Activated T-helper 2 cell treated with anti-CD3 and anti-CD28 coated beads, Interferon-gamma antibody, Interleukin-2, Interleukin-4, amounts not matched to agents 10 μg/mL and 5 μg/mL and 100 μg/mL, durations not matched to agents 14 hours and 24 hours and 36 hours (primary cell): ENCODE data around the gene SERPINI1. TPM values are rescaled to one million over a fixed set of nuclear protein-coding genes. Genes with fewer than 3 reads are reported as not detected.

Experiments used
- DNase-seq: peaks from one replicate; pipeline ENCODE4 v3.0.0; 2021; ENCODE audit warnings: low spot score
- H3K27ac Mint-ChIP-seq: one replicate; pipeline ENCODE4 v1.8.0; 2021; ENCODE audit warnings: mixed read lengths
- H3K27me3 Mint-ChIP-seq: one replicate; pipeline ENCODE4 v1.8.0; 2021; ENCODE audit warnings: low read depth, mixed read lengths
- H3K36me3 Mint-ChIP-seq: one replicate; pipeline ENCODE4 v1.8.0; 2021; ENCODE audit warnings: low read depth, mixed read lengths
- H3K4me1 Mint-ChIP-seq: one replicate; pipeline ENCODE4 v1.8.0; 2021; ENCODE audit warnings: low read depth, mixed read lengths
- H3K4me3 Mint-ChIP-seq: one replicate; pipeline ENCODE4 v1.8.0; 2021; ENCODE audit warnings: low read depth, mild to moderate bottlenecking, moderate library complexity, mixed read lengths
- H3K9me3 Mint-ChIP-seq: one replicate; pipeline ENCODE4 v1.8.0; 2021; ENCODE audit warnings: mixed read lengths
- intact Hi-C: fragments of 100-400 bp; cut with micrococcal nuclease; formaldehyde crosslinking; loops from one replicate; pipeline ENCODE4 v1.15.1; 2023
- total RNA-seq: library from RNA; stranded (reverse); gene quantifications from 2 replicates; pipeline ENCODE4 v1.2.3, GENCODE V29; 2022

SERPINI1 gene
- total RNA-seq, 1 donor from 2014 or later = 0.46 TPM

DNA sequence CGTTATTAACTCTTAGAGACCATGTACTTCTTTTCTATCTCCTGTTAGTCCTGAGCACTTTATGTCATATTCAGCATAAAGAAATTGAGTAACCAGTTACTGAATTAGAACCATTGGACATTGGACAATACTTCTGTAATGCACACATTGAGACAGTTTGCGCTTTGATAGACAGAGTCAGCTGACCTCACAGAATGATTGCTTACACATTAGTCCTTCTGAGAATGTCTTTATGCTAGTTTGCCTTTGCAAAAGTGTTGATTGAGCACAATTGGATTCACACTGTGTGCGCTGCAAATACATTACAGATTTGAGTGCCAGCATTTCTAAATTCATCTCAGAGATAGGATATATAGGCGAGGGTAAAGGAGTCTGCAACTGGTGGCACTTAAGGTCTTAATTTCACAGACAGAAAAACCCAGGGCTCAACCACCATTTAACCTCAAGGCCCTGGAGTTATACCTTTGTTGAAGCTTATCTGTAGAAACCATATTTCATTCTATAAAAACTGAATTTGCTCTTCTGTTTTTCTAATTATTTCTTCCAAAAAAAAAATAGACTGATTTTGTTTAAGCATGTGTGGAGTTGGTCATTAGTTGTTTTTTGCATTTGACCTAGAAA is 3.8 kb downstream of the SERPINI1 start:
- H3K27ac Mint-ChIP-seq = no peak overlapping the region
- no peaks in the 10 kb centered on the region for H3K36me3 Mint-ChIP-seq
- no peaks in the 10 kb centered on the region for H3K9me3 Mint-ChIP-seq
- H3K4me1 Mint-ChIP-seq = peaks cover 12% of the 10 kb centered on the region
- no peak for DNase-seq
- H3K27me3 Mint-ChIP-seq = peaks cover 7% of the 10 kb centered on the region
- intact Hi-C loops = loop anchor here (10.0 kb wide), 1 partner anchor 286 kb away; no protein-coding TSS in a partner anchor
- no peak overlapping the region for H3K4me3 Mint-ChIP-seq

DNA sequence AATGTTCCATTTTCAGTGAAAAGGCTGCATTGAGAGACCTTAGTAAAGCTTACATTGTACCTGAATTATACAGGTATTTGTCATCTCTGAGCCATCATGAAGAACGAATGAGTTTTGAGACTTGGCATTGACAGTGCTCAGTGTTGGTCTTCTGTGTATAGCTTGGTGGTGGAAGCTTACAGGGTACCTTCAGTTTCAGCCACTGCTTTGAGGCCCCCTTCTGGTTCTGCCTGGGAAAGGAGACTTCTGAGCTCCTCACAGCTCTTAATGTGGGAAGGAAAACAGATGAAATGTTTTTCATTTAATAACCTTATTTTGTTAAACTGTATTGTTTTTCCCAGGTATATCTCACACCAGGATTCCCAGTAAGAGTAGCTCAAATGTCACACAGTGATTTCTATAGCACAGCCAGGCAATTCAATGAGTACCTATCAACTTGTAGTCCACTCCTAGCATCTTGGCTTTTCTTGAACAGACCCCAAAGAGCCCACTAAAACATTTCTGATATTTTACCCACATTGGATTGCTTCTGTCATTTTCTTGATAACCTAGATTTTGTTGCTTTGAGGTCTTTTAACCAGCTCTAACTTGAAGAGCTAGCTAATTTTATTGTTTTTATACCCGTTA is 5.6 kb downstream of the SERPINI1 start:
- Mint-ChIP-seq H3K4me1 (peaks cover 12% of the 10 kb centered on the region), H3K9me3 (no peaks in the 10 kb centered on the region), H3K4me3 (no peak overlapping the region), H3K27me3 (peaks cover 7% of the 10 kb centered on the region), H3K36me3 (no peaks in the 10 kb centered on the region), H3K27ac (no peak overlapping the region)
- intact Hi-C loops = no loop called here
- DNase-seq = peak; percentile 9

DNA sequence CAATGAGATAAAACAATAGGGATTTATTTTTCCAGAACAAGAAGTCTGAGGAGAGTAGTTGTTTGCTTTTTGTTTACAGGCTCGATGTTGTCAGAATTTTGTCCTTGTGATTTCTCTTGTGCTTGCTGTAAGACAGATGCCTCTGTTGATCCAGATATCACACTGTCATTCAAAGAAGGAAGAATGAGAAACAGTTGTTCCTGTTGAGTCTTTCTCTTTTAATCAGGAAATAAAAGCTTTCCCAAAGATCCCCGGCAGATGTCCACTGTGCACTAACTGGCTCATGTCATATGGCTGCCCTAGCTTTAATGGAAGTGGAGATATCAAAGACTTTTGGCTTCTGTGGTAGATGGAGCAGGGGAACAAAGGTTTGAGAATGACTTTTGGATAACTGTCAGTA is 6.8 kb downstream of the SERPINI1 start:
- no peak overlapping the region for H3K27ac Mint-ChIP-seq

DNA sequence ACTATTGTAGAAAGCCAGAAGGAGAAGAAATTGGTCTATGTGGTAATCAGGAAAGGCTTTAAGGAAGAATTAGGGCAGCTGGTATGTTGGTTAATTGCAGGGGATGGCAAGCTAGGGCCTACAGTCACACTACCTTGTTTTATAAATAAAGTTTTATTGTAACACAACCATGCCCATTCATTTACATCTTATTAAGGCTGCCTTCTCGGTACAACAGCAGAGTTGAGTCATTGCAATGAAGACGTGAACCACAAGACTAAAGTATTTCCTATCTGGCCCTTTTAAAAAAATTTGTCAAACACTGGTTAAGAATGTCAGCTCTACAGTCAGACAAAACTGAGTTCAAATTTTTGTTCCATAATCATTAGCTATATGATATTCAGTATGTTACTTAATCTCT is 8.3 kb downstream of the SERPINI1 start:
- intact Hi-C loops = no loop called here
- Mint-ChIP-seq H3K4me1 (no peaks in the 10 kb centered on the region), H3K4me3 (no peak overlapping the region), H3K27me3 (no peaks in the 10 kb centered on the region), H3K9me3 (no peaks in the 10 kb centered on the region), H3K27ac (no peak overlapping the region), H3K36me3 (no peaks in the 10 kb centered on the region)
- no peak for DNase-seq

More for the DNA sequence above, 6.8 kb downstream of the SERPINI1 start:
- Mint-ChIP-seq H3K9me3 (no peaks in the 10 kb centered on the region), H3K36me3 (no peaks in the 10 kb centered on the region), H3K4me1 (peaks cover 5% of the 10 kb centered on the region), H3K27me3 (peaks cover 4% of the 10 kb centered on the region), H3K4me3 (no peak overlapping the region)
- no peak for DNase-seq
- intact Hi-C loops = no loop called here

DNA sequence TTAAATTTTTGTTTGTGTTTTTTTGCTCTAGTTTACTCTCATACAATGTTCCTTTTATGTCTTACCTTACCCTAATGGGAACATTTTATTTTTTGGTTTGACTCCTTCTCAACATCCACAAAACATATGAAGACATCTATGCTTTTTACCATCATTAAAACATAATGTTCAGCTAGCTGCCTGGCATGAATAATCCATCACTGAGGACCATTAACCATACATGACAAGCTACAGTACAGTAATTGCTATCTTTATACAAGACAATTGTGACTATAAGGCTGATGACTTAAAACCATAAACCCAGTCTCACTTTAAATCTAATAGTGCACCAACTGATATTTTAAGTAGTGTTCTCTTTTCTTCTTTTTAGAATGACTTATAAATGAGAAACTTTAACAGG is 13.7 kb downstream of the SERPINI1 start:
- Mint-ChIP-seq H3K36me3 (no peaks in the 10 kb centered on the region), H3K9me3 (no peaks in the 10 kb centered on the region), H3K27ac (no peak overlapping the region), H3K4me1 (peaks cover 4% of the 10 kb centered on the region), H3K27me3 (peaks cover 2% of the 10 kb centered on the region), H3K4me3 (no peak overlapping the region)
- intact Hi-C loops = no loop called here
- DNase-seq = no peak

DNA sequence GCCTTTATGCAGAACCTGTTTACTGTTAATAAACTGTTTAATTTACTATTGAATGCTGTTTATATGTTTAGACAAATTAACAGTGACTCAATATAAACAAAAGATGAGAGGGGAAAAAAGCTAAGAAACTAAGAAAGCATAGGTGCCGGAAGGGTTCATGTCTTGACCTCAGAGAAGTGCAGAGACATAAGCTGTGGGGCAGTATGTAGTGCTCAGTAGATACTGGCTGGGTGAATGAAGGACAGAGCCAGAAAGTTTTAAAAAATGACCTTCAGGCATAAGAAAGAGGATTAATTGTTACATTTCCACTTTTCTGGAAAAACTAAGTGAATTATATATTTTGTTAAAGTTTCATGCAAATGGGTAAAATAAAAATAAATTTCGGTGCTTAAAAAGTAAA is 14.2 kb downstream of the SERPINI1 start:
- H3K9me3 Mint-ChIP-seq = no peaks in the 10 kb centered on the region
- H3K27me3 Mint-ChIP-seq = peaks cover 2% of the 10 kb centered on the region
- intact Hi-C loops = no loop called here
- peaks cover 4% of the 10 kb centered on the region for H3K4me1 Mint-ChIP-seq
- H3K4me3 Mint-ChIP-seq = no peak overlapping the region
- no peak for DNase-seq
- H3K36me3 Mint-ChIP-seq = no peaks in the 10 kb centered on the region
- no peak overlapping the region for H3K27ac Mint-ChIP-seq

DNA sequence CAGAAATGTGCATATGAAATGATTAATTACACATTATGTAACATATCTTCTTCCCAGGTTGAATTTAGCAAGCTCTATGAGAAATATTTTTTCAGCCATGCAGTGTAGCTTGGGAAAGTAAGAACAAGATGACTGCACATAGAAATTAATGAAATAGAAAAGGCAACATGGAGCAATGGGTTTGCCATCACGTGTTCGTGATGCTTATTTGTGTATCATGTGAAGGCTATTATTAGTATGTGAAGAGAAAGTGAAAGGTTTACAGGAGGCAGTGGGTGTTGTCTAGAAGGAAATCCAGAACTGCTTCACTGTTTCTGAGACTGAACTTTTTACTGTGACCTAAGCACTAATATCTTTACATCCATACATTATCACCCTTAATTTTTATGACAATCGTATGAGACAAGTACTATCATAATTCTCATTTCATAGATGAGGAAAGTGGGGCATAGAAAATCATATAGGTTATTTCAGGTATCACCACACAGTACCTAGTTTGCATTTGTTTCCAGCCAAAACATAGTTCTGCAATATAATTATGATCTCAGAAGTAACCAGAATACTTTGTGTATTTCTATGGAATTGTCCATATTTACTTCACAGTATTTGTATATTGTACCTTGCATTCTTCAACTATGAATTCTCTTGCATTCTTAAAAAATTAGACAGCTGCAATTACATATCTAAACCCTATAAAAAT is 14.9 kb downstream of the SERPINI1 start:
- H3K36me3 Mint-ChIP-seq = no peaks in the 10 kb centered on the region
- H3K27me3 Mint-ChIP-seq = peaks cover 2% of the 10 kb centered on the region
- DNase-seq = no peak
- H3K4me3 Mint-ChIP-seq = no peak overlapping the region
- H3K4me1 Mint-ChIP-seq = peaks cover 4% of the 10 kb centered on the region
- intact Hi-C loops = no loop called here
- no peak overlapping the region for H3K27ac Mint-ChIP-seq
- no peaks in the 10 kb centered on the region for H3K9me3 Mint-ChIP-seq

DNA sequence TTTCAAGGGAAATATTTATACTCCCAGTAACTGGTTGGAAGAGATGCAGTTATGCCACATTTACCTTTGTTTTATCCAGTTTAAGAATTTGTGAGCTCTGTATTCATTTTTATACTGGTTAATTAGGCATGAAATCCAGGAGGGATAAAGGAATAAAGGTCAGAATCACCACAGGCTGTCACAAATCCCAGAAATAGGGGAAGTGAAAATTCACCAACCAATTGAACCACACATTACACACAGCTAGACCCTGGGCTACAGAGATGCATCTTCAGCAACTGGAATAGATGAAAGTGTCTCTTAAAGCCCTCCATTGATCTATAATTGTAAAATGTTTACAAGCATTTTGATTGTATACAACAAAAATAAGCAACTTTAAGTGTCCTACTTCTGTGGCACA is 18.5 kb downstream of the SERPINI1 start:
- peaks cover 2% of the 10 kb centered on the region for H3K27me3 Mint-ChIP-seq
- no peaks in the 10 kb centered on the region for H3K36me3 Mint-ChIP-seq
- no peaks in the 10 kb centered on the region for H3K9me3 Mint-ChIP-seq
- H3K4me1 Mint-ChIP-seq = peaks cover 4% of the 10 kb centered on the region
- no peak overlapping the region for H3K4me3 Mint-ChIP-seq
- intact Hi-C loops = no loop called here
- H3K27ac Mint-ChIP-seq = no peak overlapping the region
- no peak for DNase-seq

DNA sequence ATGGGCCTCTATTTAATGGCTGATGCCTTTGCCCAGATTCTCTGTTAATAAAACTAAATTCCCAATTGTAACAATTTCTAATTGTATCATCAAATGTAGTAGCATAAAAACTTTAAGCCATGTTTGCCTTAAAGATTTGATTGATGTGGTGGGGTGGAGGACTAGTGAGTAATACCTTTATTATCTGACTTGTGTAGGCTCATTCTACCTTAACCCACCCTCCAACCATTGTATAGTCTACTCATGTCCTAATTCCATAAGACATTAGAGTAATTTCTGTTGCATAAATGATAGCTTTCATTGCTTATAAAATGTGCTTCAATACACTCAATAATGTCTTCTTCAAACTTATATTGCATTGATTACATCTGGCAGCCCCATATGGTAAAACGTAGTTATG is 25.8 kb downstream of the SERPINI1 start:
- intact Hi-C loops = no loop called here
- no peaks in the 10 kb centered on the region for H3K9me3 Mint-ChIP-seq
- DNase-seq = no peak
- no peaks in the 10 kb centered on the region for H3K36me3 Mint-ChIP-seq
- peaks cover 2% of the 10 kb centered on the region for H3K4me1 Mint-ChIP-seq
- peaks cover 2% of the 10 kb centered on the region for H3K27me3 Mint-ChIP-seq
- H3K4me3 Mint-ChIP-seq = no peak overlapping the region
- no peak overlapping the region for H3K27ac Mint-ChIP-seq

DNA sequence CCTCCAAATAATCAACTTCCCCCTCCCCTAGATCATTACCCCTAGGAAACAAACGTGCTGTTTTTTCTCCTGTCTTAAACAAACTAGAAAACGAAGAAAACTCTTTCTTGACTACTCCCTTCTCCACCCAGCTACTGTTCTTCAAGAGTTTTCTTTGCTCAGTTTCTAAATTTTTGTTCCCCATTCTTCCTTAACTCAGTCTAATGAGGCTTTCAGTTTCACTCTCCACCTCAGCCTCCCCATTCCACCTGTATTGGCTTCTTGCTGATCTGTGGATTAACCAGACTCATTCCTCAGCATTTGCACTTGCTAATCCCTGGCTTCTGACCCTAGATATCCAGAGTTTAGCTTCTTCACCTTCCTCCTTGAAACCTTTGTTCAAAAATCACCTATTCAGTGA is 26.8 kb downstream of the SERPINI1 start:
- H3K36me3 Mint-ChIP-seq = no peaks in the 10 kb centered on the region
- no peak overlapping the region for H3K4me3 Mint-ChIP-seq
- H3K27ac Mint-ChIP-seq = no peak overlapping the region
- peaks cover 2% of the 10 kb centered on the region for H3K4me1 Mint-ChIP-seq
- H3K9me3 Mint-ChIP-seq = no peaks in the 10 kb centered on the region
- H3K27me3 Mint-ChIP-seq = peaks cover 2% of the 10 kb centered on the region
- DNase-seq = no peak
- intact Hi-C loops = no loop called here

DNA sequence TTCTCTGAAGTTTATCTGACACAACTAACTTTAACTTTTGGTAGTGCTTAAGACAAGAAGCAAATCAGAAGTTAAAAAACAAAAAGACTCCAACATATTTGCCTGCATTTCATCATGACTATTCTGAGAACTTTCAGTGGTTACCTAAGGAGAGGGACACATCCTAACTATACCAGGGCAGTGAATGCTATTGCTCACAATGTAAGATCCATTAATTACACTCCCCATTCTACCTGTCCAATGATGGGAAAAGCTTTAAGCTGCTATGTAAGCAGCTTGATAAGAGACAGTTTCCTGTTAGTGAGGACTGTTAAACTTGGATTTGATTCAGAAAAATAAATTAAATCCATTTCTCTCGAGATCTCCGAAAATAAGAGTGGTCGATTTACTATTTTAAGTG is 37.5 kb downstream of the SERPINI1 start:
- intact Hi-C loops = no loop called here
- H3K36me3 Mint-ChIP-seq = no peaks in the 10 kb centered on the region
- no peak overlapping the region for H3K4me3 Mint-ChIP-seq

DNA sequence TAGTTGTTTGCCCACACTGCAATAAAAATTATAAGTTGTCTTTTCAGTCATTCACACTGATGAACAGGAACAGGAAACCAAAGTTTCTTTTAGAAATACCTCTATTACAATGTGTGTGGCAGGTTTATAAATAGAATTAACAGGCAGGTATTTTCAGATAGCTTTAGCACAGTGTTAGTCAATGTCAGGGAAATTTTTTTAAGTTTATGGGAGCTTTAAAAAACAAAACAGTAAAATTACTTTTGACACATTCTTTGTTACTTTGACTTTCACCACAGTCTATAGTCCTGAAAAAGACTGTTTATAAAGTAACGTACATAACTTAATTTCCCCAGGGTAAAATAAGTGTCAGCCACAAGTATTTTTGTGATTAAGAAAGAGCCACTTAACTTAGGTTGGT is 38.1 kb downstream of the SERPINI1 start:
- Mint-ChIP-seq H3K9me3 (no peaks in the 10 kb centered on the region), H3K4me3 (no peak overlapping the region), H3K27me3 (no peaks in the 10 kb centered on the region), H3K27ac (no peak overlapping the region), H3K36me3 (no peaks in the 10 kb centered on the region), H3K4me1 (no peaks in the 10 kb centered on the region)
- intact Hi-C loops = no loop called here
- DNase-seq = no peak

More for the DNA sequence above, 37.5 kb downstream of the SERPINI1 start:
- Mint-ChIP-seq H3K9me3 (no peaks in the 10 kb centered on the region), H3K27ac (no peak overlapping the region), H3K4me1 (no peaks in the 10 kb centered on the region), H3K27me3 (no peaks in the 10 kb centered on the region)
- DNase-seq = no peak

DNA sequence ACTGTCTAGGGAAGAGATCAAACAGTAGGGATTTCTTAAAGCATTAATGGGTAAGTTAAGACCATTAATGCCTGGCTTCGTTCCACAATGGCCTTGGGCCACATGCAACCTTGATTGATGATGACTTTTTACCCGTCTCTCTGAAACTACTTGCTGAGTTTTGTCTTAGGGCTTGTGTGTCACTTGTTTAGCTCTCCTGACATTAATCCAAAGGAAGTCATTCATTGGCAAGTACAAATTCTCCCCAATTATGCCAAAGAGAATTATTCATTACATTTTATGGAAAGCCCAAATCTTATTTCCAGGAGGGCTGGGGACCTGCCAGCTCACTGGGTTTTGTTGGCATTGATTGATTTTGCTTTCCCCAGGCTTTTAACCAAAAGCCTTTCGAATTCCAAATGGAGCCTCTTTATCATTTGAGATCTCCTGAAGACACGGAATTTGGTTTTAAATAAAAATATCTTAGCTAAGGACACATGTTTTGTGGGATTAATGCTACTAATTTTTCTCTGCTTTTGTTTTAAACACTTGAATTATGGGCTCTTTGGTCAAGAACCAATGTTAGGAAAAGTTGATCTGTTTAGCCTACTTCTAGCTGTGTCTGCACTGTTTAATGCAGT is 40.7 kb downstream of the SERPINI1 start:
- intact Hi-C loops = no loop called here
- Mint-ChIP-seq H3K9me3 (no peaks in the 10 kb centered on the region), H3K36me3 (no peaks in the 10 kb centered on the region), H3K4me1 (no peaks in the 10 kb centered on the region), H3K4me3 (no peak overlapping the region), H3K27ac (no peak overlapping the region), H3K27me3 (no peaks in the 10 kb centered on the region)
- no peak for DNase-seq
